ENCODE measurements around the gene KCNQ5. TPM values are rescaled to one million over a fixed set of nuclear protein-coding genes. Genes with fewer than 3 reads are reported as not detected.

KCNQ5 gene
- total RNA-seq, 1 donor from 2014 or later: 1.2 TPM

- no peaks in the 10 kb centered on the region for H3K27me3 Mint-ChIP-seq (ENCODE audit: low read depth)
- DNase-seq (ENCODE audit: low read depth, low spot score): no peak
These were observed 228.2 kb downstream of the KCNQ5 start for GRCh38 chr6:72850040-72850439.

GRCh38 chr6:72850469-72850868 is 228.6 kb downstream of the KCNQ5 start:
- H3K4me1 Mint-ChIP-seq: no peaks in the 10 kb centered on the region
- H3K36me3 Mint-ChIP-seq (ENCODE audit: low read depth): no peaks in the 10 kb centered on the region
- DNase-seq (ENCODE audit: low read depth, low spot score): no peak
- no peaks in the 10 kb centered on the region for H3K9me3 Mint-ChIP-seq
- H3K27me3 Mint-ChIP-seq (ENCODE audit: low read depth): no peaks in the 10 kb centered on the region
- TF ChIP-seq, protein P1, sequence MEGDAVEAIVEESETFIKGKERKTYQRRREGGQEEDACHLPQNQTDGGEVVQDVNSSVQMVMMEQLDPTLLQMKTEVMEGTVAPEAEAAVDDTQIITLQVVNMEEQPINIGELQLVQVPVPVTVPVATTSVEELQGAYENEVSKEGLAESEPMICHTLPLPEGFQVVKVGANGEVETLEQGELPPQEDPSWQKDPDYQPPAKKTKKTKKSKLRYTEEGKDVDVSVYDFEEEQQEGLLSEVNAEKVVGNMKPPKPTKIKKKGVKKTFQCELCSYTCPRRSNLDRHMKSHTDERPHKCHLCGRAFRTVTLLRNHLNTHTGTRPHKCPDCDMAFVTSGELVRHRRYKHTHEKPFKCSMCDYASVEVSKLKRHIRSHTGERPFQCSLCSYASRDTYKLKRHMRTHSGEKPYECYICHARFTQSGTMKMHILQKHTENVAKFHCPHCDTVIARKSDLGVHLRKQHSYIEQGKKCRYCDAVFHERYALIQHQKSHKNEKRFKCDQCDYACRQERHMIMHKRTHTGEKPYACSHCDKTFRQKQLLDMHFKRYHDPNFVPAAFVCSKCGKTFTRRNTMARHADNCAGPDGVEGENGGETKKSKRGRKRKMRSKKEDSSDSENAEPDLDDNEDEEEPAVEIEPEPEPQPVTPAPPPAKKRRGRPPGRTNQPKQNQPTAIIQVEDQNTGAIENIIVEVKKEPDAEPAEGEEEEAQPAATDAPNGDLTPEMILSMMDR (conservative IDR thresholded peaks at IDR 0.05): no peak
- H3K27ac Mint-ChIP-seq (ENCODE audit: unreplicated experiment): no peak overlapping the region
- H3K4me3 Mint-ChIP-seq: no peak overlapping the region

More at GRCh38 chr6:72850040-72850439, 228.2 kb downstream of the KCNQ5 start:
- Mint-ChIP-seq H3K27ac (ENCODE audit: unreplicated experiment) (no peak overlapping the region), H3K4me1 (no peaks in the 10 kb centered on the region), H3K9me3 (no peaks in the 10 kb centered on the region), H3K36me3 (ENCODE audit: low read depth) (no peaks in the 10 kb centered on the region), H3K4me3 (no peak overlapping the region)
- TF ChIP-seq, protein P1 (conservative IDR thresholded peaks at IDR 0.05): no peak

GRCh38 chr6:72855471-72855870 is 233.6 kb downstream of the KCNQ5 start:
- H3K27ac Mint-ChIP-seq (ENCODE audit: unreplicated experiment): no peak overlapping the region
- H3K4me3 Mint-ChIP-seq: no peak overlapping the region
- DNase-seq (ENCODE audit: low read depth, low spot score): no peak
- TF ChIP-seq, protein P1 (conservative IDR thresholded peaks at IDR 0.05): no peak
- H3K36me3 Mint-ChIP-seq (ENCODE audit: low read depth): no peaks in the 10 kb centered on the region
- H3K9me3 Mint-ChIP-seq: no peaks in the 10 kb centered on the region
- no peaks in the 10 kb centered on the region for H3K27me3 Mint-ChIP-seq (ENCODE audit: low read depth)
- H3K4me1 Mint-ChIP-seq: no peaks in the 10 kb centered on the region

DNA sequence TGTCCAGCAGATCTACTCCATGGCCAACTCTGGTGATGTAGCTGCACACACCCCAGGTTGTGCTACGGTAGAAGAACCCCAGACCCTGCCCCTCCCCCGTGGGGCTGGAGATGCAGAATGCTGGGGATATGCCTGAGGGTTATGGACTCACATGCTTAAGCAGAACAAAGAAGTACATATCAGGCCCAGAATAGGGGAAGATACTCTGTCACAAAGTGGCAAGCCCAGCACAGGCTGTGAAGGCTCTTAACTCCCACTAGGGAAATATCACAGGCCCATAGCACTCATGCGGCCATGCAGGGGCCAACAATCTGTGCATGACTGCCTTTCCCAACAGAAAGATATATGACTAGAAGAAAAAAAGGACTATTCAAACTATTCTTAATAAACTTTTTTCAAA is 234.9 kb downstream of the KCNQ5 start:
- Mint-ChIP-seq H3K27ac (ENCODE audit: unreplicated experiment) (no peak overlapping the region), H3K9me3 (no peaks in the 10 kb centered on the region), H3K4me3 (no peak overlapping the region), H3K27me3 (ENCODE audit: low read depth) (no peaks in the 10 kb centered on the region), H3K4me1 (no peaks in the 10 kb centered on the region), H3K36me3 (ENCODE audit: low read depth) (no peaks in the 10 kb centered on the region)
- DNase-seq (ENCODE audit: low read depth, low spot score): no peak
- TF ChIP-seq, protein P1 (conservative IDR thresholded peaks at IDR 0.05): no peak

DNA sequence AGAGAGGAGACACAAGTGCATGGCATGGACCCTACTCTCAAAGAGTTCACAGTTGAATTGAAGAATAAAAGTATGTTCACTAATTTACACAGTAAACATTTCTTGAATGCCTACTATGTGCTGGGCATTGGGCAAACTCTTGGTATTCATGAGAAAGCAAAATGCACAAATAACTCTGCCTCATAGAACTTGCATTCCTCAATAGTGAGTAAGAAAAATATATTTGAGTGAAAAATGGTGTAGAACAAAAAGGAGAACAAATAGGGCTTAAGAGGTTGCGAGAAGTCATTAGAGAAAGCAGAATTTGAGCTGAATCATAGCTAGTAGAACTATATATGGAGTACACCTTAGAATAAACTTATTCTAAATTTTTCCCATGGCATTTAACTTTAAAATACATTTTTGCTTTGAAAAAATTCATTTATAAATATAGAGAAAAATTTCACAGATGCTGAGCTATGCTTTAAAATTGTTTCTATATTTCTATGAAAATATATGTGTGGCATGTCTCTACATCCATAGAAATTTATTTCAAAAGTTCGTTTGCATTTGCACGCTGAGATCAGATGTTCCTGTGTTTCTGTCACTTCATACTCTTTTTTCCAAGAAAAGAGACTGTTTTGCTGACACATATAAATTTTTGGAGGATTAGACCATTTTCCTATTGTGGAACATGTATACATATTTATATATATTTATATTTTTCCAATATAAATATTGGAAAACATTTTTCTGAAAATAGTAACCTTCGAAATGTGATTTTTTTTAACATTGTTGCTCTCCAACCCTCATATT is 236.1 kb downstream of the KCNQ5 start:
- DNase-seq (ENCODE audit: low read depth, low spot score): no peak
- H3K27ac Mint-ChIP-seq (ENCODE audit: unreplicated experiment): no peak overlapping the region
- TF ChIP-seq, protein P1 (conservative IDR thresholded peaks at IDR 0.05): no peak
- H3K4me3 Mint-ChIP-seq: no peak overlapping the region
- H3K27me3 Mint-ChIP-seq (ENCODE audit: low read depth): no peaks in the 10 kb centered on the region
- no peaks in the 10 kb centered on the region for H3K36me3 Mint-ChIP-seq (ENCODE audit: low read depth)
- H3K9me3 Mint-ChIP-seq: no peaks in the 10 kb centered on the region
- no peaks in the 10 kb centered on the region for H3K4me1 Mint-ChIP-seq
